ENCODE data around the gene SOX8.

SOX8 gene

GRCh38 chr16:1027501-1027815, 45.9 kb downstream of the SOX8 start:
- DNase-seq: no peak

DNA sequence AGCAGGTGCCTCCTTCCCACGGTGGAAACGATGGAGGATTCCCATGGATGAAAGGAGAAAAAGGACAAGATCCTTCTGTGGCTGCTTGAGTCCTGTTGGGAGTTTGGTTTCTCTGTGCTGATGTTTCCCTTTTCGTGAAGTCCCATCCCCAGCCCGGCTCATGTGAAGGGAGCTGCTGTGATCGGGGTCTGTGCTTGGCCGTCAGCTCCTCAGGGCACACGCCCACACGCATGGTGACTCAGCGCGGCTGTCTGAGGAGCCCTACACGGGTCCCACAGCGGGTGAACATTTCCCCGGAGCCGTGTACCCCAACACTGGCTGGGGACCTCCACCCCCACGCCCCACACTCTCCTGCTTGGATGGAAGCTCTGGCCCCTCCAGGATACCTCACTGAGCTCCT, 46.5 kb downstream of the SOX8 start:
- DNase-seq: no peak

DNA sequence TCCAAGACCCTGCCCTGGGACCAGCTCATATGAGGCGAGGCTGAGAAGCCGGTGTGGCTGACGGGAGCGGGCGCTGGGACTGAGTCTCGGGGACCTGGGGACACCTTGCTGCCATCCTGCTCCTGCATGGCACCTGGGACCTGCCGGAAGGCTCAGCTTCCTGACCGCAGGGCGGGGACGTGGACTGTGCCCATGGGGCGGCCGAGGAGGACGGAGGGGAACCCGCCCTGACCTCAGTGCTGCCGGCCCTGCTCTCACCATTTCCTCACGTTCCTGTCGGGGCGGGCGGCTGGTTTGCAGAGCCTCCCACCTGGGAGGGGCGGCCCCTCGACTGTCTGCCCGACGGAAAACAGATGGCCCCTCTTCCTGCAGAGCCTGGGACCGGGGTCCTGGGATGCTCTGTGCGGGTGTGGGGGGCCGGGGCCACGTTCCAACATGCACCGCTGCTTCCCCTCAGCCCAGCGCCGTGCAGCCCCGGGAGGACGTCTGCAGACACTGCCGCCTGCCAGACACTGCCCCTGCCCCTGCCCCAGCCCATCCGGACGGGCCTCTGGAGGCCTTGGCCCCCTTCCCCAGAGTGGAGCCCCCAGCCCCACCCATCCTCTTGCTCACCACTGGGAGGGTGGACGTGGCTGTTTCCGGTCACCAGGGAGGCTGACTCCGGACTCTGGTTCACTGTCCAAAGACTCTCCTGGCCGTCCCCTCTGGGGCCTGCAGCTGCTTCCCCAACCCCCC, 47.1 kb downstream of the SOX8 start:
- no peak for DNase-seq

DNA sequence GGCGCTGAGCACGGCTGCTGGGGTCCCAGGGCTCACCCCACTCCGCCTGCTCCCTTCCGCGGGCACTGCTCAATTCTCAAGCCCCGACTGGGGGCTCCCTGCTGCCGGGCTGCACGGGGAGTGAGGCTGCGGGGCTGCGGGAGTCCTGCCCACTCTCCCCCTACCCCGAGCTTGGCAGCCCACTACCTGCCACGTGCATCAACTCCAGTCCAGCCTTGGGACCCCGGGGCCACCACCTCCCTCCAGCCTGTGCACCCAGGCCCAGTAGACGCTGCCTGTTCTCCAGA, 47.6 kb downstream of the SOX8 start:
- DNase-seq: no peak

DNA sequence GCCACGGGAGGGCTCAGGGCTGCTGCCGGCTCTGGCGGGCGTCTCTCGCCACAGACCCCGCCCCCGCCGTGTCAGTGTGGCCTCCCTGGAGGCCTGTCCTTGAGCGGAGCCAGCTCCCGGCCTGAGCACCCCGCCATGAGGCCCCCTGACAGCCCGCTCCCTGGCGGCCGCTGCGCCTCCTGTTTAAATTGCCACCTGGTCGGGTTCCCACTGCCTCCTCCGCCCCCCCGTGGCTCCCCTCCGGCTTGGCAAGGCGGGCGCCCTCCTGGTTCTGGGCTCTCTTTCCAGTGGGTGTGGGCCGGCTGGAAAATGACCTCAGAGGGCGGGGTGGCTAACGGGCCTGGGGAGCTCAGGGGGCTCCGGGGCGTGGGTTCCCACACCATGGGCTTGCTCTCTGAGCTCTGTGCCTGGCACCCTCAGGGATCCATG, 48.9 kb downstream of the SOX8 start:
- DNase-seq: no peak

- no peak for DNase-seq
Measured at GRCh38 chr16:1031666-1032065, 50.1 kb downstream of the SOX8 start.

DNA sequence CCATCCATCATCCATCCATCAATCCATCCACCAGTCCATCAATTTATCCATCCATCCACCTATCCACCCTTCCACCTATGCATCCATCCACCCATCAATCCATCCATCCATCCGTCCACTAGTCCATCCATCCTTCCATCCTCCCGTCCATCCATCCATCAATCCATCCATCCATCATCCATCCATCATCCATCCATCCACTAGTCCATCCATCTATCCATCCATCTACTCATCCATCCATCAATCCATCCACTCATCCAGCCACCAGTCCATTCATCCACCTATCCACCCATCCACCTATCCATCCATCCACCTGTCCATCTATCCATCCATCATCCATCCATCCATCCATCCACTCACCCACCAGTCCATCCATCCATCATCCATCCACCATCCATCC, 51.0 kb downstream of the SOX8 start:
- no peak for DNase-seq

DNA sequence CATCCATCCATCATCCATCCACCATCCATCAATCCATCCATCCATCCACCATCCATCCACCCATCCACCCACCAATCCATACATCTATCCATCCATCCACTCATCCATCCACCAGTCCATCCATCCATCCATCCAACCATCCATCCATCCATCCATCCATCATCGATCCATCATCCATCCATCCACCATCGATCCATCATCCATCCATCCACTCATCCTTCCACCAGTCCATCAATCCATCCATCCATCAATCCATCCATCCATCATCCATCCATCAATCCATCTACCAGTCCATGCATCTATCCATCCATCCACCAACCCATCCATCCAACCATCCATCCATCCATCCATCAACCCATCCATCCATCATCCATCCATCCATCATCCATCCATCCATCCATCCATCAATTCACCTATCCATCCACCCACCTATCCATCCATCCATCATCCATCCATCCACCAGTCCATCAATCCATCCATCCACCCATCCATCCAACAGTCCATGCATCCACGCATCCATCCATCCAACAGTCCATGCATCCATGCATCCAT, 51.6 kb downstream of the SOX8 start:
- DNase-seq: no peak

- DNase-seq: no peak
Measured at GRCh38 chr16:1034230-1035065, 52.9 kb downstream of the SOX8 start.

DNA sequence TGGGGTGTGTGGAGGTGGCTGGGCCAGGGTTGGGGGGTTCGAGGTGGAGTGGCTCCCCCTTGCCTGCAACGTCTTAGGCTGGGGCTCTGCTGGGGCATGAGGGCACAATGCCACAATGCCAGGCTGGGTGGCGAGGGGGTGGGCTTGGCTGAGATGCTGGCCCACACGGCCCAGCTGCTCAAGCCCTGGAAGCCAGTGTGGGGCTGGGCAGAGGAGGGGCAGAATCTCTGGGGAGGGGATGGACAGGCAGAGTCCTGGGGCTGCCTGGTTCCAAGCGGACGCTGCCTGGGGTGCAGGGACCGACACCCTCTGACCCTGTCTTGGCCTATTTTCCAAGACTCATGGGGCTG, 53.5 kb downstream of the SOX8 start:
- DNase-seq: no peak

DNA sequence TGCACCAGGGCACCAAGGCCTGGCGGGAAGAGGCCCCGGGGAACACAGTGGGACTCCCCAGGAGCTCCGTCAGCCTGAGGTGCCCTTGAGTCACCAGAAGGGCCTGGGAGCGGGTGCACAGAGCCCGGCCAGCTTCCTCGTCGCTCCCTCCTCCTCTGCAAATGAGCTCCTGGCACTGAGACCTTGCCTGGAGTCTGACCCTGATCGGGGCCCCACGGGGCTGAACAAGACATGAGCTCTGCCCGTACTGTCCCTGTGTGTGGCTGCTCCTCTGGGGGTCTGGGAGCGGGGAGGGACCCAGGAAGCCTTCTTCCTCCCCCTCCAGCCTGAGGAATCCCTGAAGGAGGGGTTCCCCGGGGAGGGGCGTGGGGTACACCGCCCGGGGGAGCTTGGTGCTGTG, 54.6 kb downstream of the SOX8 start:
- no peak for DNase-seq
